NCI-H345 treated with DMSO at 0.1 percent for 48 hours (cell line): Measurements from ENCODE around the gene ZNF177.
"Not testable (repeated sequence)": the region's sequence is repeated elsewhere in the genome, so short reads cannot be mapped to it uniquely, and the experiment has no call there.

Source experiments
- DNase-seq: peaks from one replicate; lab custom pipeline; 2025; ENCODE audit not compliant: unreplicated experiment; lab: John Stamatoyannopoulos, UW

Gene ZNF177

GRCh38 chr19:9362905-9363304, at the start of gene ZNF177:
Gene ZNF177, plus strand, starts transcription at chr19:9363013. Its CDS starts 15,299 bp downstream, at chr19:9378312.
- no peak for DNase-seq

DNA sequence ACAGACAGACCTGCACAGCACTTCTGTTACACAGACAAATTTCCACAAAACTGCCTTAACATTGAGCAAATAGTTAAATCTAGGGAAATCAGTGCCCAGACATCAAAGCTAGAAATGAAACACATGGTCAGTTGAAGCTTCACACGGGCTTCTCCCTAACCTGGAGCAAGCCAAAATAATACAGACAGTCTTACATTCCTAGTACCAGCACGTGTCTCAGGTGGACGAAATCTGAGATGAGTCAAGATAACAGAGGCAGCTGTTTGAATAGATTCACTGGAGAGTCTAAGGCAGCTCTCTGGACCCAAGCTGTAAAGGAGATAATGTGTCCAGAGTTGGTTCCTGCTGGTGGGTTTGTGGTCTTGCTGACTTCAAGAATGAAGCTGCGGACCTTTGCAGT, 49.1 kb upstream of the ZNF177 start:
- no peak for DNase-seq

- no peak for DNase-seq
Observed at GRCh38 chr19:9321338-9321737, 41.5 kb upstream of the ZNF177 start.

DNA sequence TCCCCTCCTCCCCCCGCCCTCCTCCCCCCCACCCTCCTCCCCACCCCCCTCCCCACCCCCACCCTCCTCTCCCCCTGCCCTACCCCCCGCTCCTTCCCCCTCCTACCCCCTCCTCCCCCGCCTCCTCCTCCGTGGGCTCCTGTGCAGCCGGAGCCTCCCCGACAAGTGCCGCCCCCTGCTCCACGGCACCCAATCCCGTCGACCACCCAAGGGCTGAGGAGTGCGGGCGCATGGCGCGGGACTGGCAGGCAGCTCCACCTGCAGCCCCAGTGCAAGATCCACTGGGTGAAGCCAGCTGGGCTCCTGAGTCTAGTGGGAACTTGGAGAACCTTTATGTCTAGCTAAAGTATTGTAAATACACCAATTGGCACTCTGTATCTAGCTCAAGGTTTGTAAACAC, 41.1 kb upstream of the ZNF177 start:
- DNase-seq = not testable (repeated sequence)

GRCh38 chr19:9322201-9322600, 40.6 kb upstream of the ZNF177 start:
- not testable (repeated sequence) for DNase-seq

- DNase-seq = peak; percentile 66
Observed at GRCh38 chr19:9323557-9323918, 39.3 kb upstream of the ZNF177 start.

GRCh38 chr19:9323919-9324583, 38.8 kb upstream of the ZNF177 start, which contains the start of gene ZNF559:
Gene ZNF559, plus strand, starts transcription at chr19:9324179. Its CDS starts 14,371 bp downstream, at chr19:9338550.
- DNase-seq = peak; percentile 94

DNA sequence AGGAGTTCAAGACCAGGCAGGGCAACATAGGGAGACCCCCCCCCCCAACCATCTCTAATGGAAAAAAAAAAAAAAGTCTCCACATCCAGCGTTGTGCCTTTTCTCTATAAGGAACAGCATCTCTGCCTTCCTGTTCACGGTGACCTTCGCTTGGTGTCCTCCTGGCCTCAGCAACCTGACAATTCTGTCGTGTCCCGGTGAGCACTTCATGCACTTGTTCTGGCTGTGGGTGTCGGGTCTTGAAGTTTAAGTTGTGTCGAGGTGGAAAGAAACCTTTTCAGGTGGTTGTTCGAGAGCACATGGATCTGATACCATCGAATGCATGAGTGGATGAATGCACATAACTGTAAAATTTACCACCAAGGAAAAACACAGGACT, 38.2 kb upstream of the ZNF177 start:
- DNase-seq = no peak

DNA sequence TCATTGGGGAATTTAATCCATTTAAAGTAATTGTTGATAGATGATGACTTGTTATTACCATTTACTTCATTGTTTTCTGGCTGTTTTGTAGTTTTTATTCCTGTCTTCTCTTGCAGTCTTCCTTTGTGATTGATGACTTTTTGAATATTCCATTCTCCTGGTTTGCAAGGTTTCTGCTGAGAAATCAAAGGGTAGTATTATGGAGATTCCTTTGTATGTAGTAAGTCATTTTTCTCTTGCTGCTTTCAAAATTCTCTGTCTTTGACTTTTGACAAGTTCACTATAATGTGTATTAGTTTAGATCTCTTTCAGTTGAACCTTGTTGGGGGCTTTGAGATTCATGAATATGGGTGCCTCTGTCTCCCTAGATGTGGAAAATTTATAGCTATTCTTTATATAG, 32.8 kb upstream of the ZNF177 start:
- DNase-seq = no peak

- DNase-seq = no peak
Observed at GRCh38 chr19:9342610-9343304, 20.1 kb upstream of the ZNF177 start.

- DNase-seq = no peak
Observed at GRCh38 chr19:9345005-9345404, 17.8 kb upstream of the ZNF177 start.

- no peak for DNase-seq
Observed at GRCh38 chr19:9348253-9348652, 14.6 kb upstream of the ZNF177 start.

DNA sequence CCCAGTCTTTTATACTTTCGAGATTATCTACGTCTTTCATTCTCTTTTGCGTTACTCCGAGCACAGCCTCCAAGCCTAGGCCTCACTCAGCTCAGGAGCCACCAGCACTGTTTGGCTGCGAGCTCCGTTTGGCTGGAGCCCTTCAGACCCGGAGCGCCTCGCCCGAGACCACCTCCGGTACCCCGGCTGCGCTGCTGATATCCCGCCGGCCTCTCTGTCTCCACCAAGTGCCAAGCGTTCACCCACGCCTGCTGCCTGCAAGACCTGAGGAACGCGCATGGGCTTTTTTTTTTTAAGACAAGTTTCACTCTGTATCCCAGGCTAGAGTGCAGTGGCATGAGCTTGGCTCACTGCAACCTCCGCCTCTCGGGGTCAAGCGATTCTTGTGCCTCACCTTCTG, 14.1 kb upstream of the ZNF177 start:
- no peak for DNase-seq

- DNase-seq = no peak
Observed at GRCh38 chr19:9352505-9352904, 10.3 kb upstream of the ZNF177 start.

GRCh38 chr19:9353011-9353410, 9.8 kb upstream of the ZNF177 start:
- DNase-seq = no peak

GRCh38 chr19:9354651-9355050, 8.2 kb upstream of the ZNF177 start:
- DNase-seq = no peak

DNA sequence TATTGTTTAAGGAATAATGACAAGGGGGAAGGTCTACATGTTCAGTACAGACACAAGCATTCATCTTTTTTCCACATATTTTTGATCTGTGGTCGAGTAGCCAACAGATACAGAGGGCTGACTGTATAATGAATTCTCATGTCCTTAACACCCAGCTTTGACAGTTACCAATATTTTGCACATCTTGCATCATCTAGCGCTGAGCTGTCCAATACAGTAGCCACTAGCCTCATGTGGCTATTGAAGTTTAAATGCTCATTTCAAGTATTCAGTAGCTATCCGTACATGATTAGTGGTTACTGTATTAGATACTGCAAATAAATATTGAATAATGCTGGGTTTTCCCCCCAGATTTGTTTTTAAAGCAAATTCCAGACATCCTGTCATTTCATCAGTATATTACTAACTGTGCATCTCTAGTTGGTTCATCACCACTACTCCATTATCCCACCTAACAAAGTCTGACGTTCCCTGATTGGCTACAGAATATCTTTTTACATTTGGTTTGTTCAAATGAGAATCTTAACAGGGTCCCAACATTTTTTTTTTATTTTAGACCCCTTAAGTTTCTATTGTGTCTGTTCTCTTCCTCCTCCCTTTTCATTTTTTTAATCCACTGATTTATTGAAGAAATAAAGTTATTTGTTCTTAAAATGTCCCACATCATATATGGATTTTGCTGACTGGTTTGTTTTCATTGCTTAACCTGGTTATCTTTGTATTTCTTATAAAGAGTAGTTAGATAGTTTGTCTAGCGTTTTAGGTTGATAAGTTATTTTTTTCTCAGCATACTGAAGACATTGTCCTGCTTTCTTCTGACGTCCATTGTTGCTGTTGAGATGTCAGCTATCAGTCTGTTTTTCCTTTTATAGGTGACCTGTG, 8.2 kb downstream of the ZNF177 start:
- no peak for DNase-seq

DNA sequence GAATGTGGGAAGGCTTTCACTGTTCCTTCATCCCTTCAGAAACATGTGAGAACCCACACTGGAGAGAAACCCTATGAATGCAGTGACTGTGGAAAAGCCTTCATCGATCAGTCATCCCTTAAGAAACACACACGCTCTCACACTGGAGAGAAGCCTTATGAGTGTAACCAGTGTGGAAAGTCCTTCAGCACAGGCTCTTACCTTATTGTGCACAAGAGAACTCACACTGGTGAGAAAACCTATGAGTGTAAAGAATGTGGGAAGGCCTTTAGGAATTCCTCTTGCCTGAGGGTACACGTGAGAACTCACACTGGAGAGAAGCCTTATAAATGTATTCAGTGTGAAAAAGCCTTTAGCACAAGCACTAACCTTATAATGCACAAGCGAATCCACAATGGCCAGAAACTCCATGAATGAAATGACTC, 18.6 kb downstream of the ZNF177 start:
- DNase-seq = no peak

GRCh38 chr19:9406798-9407352, 44.1 kb downstream of the ZNF177 start:
- no peak for DNase-seq

DNA sequence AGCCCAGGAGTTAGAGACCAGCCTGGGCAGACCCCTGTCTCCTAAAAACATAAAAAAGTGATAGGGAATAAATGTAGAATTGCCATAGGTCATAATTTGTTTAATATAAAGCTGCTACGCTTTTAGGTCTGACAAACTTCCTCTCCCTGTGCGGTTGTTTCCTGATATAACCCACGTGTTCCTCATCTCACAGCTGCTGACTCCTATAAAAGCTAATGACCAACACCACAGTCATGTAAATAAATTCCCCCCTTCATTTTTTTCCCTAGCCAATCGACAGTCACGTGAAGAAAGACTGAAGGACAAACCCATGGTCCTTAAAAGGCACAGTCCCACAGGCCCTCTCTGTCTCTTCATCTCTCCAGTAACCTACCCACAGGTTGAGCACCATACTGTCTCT, 45.0 kb downstream of the ZNF177 start:
- no peak for DNase-seq

- DNase-seq = no peak
Observed at GRCh38 chr19:9413240-9413954, 50.6 kb downstream of the ZNF177 start.
